ENCODE data around the gene SPECC1.

DNA sequence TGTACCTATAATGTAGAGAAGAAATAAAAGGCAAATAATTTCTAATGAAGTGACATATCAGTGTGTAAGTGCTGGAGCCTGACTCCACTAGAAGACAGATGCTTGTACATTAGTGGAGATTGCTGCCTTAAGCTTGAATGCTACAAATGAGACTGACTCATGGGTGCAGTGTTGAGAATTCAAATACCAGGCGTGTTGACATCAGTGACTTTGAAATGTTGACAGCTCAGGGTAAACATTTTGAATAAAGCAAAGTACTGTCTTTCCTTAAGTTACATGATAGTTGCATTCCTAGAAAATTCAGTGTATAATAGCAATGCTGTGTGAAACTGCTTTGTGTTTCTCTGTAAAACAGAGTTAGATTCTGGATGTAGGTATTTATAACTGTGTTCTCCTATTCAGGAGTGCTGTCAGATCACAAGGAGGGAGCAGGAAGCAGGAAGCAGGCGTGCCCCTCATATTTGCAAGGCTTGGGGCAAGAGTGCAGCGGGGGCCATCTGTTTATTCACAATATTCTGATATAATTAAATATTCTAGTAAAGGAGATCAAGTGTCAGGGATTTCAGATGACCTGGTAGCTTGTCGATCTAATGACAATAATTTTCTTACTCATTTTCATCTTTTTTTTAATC is 119.0 kb downstream of the SPECC1 start:
- TF ChIP-seq, protein P1, sequence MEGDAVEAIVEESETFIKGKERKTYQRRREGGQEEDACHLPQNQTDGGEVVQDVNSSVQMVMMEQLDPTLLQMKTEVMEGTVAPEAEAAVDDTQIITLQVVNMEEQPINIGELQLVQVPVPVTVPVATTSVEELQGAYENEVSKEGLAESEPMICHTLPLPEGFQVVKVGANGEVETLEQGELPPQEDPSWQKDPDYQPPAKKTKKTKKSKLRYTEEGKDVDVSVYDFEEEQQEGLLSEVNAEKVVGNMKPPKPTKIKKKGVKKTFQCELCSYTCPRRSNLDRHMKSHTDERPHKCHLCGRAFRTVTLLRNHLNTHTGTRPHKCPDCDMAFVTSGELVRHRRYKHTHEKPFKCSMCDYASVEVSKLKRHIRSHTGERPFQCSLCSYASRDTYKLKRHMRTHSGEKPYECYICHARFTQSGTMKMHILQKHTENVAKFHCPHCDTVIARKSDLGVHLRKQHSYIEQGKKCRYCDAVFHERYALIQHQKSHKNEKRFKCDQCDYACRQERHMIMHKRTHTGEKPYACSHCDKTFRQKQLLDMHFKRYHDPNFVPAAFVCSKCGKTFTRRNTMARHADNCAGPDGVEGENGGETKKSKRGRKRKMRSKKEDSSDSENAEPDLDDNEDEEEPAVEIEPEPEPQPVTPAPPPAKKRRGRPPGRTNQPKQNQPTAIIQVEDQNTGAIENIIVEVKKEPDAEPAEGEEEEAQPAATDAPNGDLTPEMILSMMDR (conservative IDR thresholded peaks at IDR 0.05 in 1 of 2, IDR thresholded peaks at IDR 0.05 in 1 of 2; ENCODE audit: low read depth in 1 of 2, low read length in 2 of 2), result no peak
- no peak for TF ChIP-seq EZH2 (IDR thresholded peaks at IDR 0.05; ENCODE audit: low read length, missing control alignments)

All from fibroblast of lung (primary cell).